Stimulated activated CD8-positive, alpha-beta memory T cell treated with anti-CD3 and anti-CD28 coated beads, Interleukin-2, amount 100 ng/mL, for 1 hour (primary cell): ENCODE data around the gene TMX3.

Experiments
- DNase-seq, 2 donors: peaks; one replicate each; pipeline ENCODE4 v3.0.0-alpha.2; 2020; ENCODE audit warnings: low read depth in 2 of 2

The TMX3 gene

GRCh38 chr18:68714712-68715496 is at the start of gene TMX3:
TMX3 (minus strand) TSS chr18:68715108; CDS start chr18:68714981, 127 bp downstream.
- peak; percentile 83 to 87 for DNase-seq

GRCh38 chr18:68764016-68764415 is 49.1 kb upstream of the TMX3 start:
- DNase-seq: no peak

- DNase-seq: no peak
These were observed 48.2 kb upstream of the TMX3 start for GRCh38 chr18:68763083-68763482.

- DNase-seq: no peak
These were observed 44.4 kb upstream of the TMX3 start for GRCh38 chr18:68759308-68759707.

GRCh38 chr18:68757126-68757525 is 42.2 kb upstream of the TMX3 start:
- DNase-seq: no peak

GRCh38 chr18:68742206-68742605 is 27.3 kb upstream of the TMX3 start:
- DNase-seq: no peak

GRCh38 chr18:68740966-68741365 is 26.1 kb upstream of the TMX3 start:
- no peak for DNase-seq

- DNase-seq: no peak
These were observed 24.6 kb upstream of the TMX3 start for GRCh38 chr18:68739462-68739861.

GRCh38 chr18:68738564-68738963 is 23.7 kb upstream of the TMX3 start:
- DNase-seq: no peak

GRCh38 chr18:68735483-68736343 is 20.8 kb upstream of the TMX3 start:
- DNase-seq: no peak

- DNase-seq: no peak
These were observed 19.4 kb upstream of the TMX3 start for GRCh38 chr18:68734308-68734707.

GRCh38 chr18:68733707-68734106 is 18.8 kb upstream of the TMX3 start:
- DNase-seq: no peak

- DNase-seq: no peak
These were observed 13.3 kb upstream of the TMX3 start for GRCh38 chr18:68728081-68728700.

- DNase-seq: no peak
These were observed 12.6 kb upstream of the TMX3 start for GRCh38 chr18:68727506-68727905.

GRCh38 chr18:68725346-68725745 is 10.4 kb upstream of the TMX3 start:
- DNase-seq: no peak

GRCh38 chr18:68724021-68724420 is 9.1 kb upstream of the TMX3 start:
- no peak for DNase-seq

- no peak for DNase-seq
These were observed 8.6 kb upstream of the TMX3 start for GRCh38 chr18:68723539-68723938.

GRCh38 chr18:68722821-68723220 is 7.9 kb upstream of the TMX3 start:
- no peak for DNase-seq

- DNase-seq: no peak
These were observed 7.0 kb upstream of the TMX3 start for GRCh38 chr18:68721681-68722583.

- DNase-seq: no peak
These were observed 569 bp downstream of the TMX3 start for GRCh38 chr18:68714366-68714711.

GRCh38 chr18:68713796-68714195 is 1.1 kb downstream of the TMX3 start:
- no peak for DNase-seq

- no peak for DNase-seq
These were observed 1.8 kb downstream of the TMX3 start for GRCh38 chr18:68713131-68713530.
